Dedifferentiated amniotic fluid mesenchymal stem cell (primary cell): ENCODE data around the gene CD8B.
"Not testable (repeated sequence)": the region's sequence is repeated elsewhere in the genome, so short reads cannot be mapped to it uniquely, and the experiment has no call there.

ENCODE experiments used
- DNase-seq: peaks from one replicate; pipeline ENCODE4 v3.0.0-alpha.2; 2016; ENCODE audit errors: extremely low spot score

The CD8B gene

GRCh38 chr2:86861628-86862379 is at the start of gene CD8B:
Gene CD8B (minus strand): TSS chr2:86861886. CDS start chr2:86861865, 21 bp downstream.
- DNase-seq: not testable (repeated sequence)

GRCh38 chr2:86905868-86906267 is 44.2 kb upstream of the CD8B start:
- not testable (repeated sequence) for DNase-seq

GRCh38 chr2:86900687-86901086 is 39.0 kb upstream of the CD8B start:
- DNase-seq: not testable (repeated sequence)

- DNase-seq: not testable (repeated sequence)
These were observed 24.3 kb upstream of the CD8B start for GRCh38 chr2:86886026-86886425.

GRCh38 chr2:86882865-86883264 is 21.2 kb upstream of the CD8B start:
- not testable (repeated sequence) for DNase-seq

GRCh38 chr2:86882118-86882665 is 20.5 kb upstream of the CD8B start:
- not testable (repeated sequence) for DNase-seq

GRCh38 chr2:86878986-86879385 is 17.3 kb upstream of the CD8B start:
- DNase-seq: not testable (repeated sequence)

- not testable (repeated sequence) for DNase-seq
These were observed 9.3 kb upstream of the CD8B start for GRCh38 chr2:86870941-86871340.

- not testable (repeated sequence) for DNase-seq
These were observed 7.3 kb upstream of the CD8B start for GRCh38 chr2:86868895-86869468.

- not testable (repeated sequence) for DNase-seq
These were observed 656 bp upstream of the CD8B start for GRCh38 chr2:86862380-86862703.

- not testable (repeated sequence) for DNase-seq
These were observed 511 bp downstream of the CD8B start for GRCh38 chr2:86861175-86861574.

GRCh38 chr2:86860573-86860972 is 1.1 kb downstream of the CD8B start:
- DNase-seq: not testable (repeated sequence)

GRCh38 chr2:86857688-86858087 is 4.0 kb downstream of the CD8B start:
- not testable (repeated sequence) for DNase-seq

- DNase-seq: not testable (repeated sequence)
These were observed 5.2 kb downstream of the CD8B start for GRCh38 chr2:86856498-86856897.

- DNase-seq: not testable (repeated sequence)
These were observed 5.7 kb downstream of the CD8B start for GRCh38 chr2:86855981-86856380.

GRCh38 chr2:86851581-86851980 is 10.1 kb downstream of the CD8B start:
- DNase-seq: not testable (repeated sequence)

GRCh38 chr2:86842607-86843234 is 19.0 kb downstream of the CD8B start:
- DNase-seq: peak; percentile 4

GRCh38 chr2:86841330-86841729 is 20.4 kb downstream of the CD8B start:
- peak; percentile 5 for DNase-seq

GRCh38 chr2:86839871-86840548 is 21.7 kb downstream of the CD8B start:
- not testable (repeated sequence) for DNase-seq

- peak; percentile 2 for DNase-seq
These were observed 22.2 kb downstream of the CD8B start for GRCh38 chr2:86839455-86839854.

GRCh38 chr2:86837714-86838113 is 24.0 kb downstream of the CD8B start:
- DNase-seq: not testable (repeated sequence)
